HG02759 (cell line): ENCODE measurements around the gene CLMN.

Experiments used
- ATAC-seq: cut with Tn5 transposase; IDR thresholded peaks from one replicate; pipeline ENCODE4 v1.9.1; 2021; ENCODE audit warnings: mild to moderate bottlenecking, moderate library complexity; ENCODE audit not compliant: unreplicated experiment

The CLMN gene

DNA sequence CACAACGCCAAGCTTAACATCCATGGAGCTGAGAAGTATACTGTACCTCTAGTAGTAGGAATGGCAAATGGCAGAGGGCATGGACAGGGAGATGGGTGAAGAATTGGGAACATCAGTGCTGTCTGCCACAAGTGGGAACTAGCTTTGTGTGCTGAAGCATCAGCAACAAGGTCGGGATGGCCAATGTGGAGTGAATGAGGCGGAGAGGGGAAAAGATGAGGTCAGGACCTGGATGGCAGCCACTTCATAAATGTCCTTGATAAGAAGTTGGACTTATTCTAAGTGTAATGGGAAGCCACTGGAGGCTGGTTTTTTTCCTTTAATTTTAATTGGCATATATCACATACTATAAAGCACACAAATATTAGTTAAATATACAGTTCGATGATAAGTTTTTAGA, 21.9 kb upstream of the CLMN start:
- no peak for ATAC-seq

DNA sequence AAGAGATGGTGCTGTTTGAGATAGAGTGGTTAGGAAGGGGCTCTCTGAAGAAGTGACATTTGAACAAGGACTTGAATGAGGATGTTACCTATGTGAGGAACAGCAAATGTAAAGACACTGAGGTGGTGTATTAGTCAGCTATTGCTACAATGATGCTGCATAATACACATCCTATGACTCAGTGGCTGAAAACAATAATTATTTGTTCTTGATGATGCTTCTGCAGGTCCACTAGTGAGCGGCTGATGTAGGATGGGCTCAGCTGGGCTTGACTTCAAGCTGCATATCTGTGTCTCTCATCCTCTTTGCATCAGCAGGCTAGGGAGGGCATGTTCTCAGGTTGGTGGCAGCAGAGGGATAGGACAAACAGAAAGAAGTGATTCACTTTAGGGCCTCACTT, 21.4 kb upstream of the CLMN start:
- no peak for ATAC-seq

DNA sequence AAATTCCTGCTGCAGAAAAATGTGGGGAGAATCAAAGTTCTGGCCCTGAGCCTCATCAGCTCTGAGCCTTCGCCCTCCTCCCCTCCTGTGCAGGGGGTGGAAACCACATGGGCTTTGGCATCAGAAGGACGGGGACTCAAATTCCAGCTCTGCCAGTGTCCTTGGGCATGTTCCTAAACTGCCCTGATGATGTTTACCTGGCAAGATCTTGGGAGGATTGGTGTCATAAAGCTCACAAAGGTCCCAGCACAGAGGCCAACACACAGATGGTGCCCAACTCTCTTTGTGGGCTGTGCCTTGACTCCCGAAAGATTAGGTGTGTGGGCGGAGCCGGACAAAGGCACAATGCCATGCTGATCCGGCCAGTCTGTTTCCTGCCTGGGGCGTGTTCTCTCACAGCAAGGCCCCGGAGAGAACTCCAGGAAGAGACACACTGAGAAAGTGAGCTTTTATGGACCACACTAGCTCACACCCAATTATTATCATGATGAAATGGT, 20.5 kb upstream of the CLMN start:
- ATAC-seq, result no peak

DNA sequence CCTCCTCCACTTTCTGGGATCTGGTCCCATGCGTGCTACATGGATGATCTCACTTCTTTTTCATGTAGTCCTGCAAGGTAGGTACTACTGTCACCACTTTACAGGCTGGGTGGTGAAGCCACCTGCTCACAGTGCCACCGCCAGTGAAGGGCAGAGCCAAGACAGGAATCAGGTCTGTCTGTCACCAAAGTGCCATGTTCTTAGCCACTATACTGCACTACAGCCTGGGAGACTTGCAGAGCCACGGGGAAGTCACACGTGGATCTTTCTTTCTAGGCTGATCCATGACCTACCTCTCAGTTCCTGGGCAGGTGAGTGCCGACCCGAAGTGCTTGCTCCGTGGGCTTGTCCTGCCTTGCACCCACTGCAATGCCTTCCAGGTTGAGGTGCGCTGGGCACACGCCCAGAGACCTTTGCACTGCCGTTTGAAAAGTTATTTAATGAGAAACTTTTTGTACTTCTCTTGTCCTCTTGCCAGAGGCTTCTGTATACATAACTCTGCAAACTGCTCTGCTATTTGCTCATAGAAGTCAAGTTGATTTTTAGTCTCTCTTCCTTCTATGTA, 19.7 kb upstream of the CLMN start:
- no peak for ATAC-seq

DNA sequence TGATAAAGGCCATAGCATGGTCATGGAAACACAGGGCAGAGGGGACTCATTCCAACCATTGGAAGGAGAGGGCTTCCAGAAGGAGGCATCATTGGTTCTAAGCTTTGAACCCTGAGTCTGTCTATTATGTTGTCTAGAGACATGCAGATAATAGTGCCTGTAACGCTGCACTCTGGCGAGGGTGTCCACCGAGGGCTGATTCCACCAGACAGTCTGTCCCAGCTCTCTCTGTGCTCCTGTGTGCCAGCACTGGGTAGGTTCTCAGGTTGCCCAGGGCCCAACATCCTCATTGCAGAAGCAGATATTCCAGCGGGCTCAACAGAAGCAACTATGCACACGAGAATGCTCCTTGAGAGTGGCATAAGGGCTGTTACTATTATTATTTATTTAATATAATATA, 18.7 kb upstream of the CLMN start:
- no peak for ATAC-seq

DNA sequence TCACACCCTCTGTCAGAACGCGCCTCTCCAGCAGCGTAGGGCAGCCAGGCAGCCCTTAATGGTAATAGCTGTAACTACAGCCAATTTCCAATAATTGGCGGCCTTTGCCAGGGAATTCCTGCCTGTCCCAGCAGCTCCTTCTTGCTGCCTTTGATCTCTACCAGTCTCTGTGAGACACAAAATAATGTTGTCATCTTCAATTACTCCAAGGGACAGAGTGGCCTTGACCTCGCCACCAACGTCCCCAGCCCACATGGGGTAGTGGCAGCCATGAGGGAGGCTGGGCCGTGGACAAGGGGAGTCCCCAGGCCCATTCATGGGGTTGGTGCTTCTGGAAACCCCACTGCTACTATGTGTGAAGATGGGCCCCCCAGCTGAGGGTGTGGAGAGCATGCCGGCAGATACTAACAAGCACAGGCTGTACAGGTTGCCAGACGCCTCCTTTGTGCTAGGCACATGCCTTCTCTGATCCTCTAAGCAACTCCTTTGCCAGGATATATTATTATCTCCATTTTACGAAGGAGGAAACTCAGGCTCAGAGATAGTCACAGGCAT, 17.4 kb upstream of the CLMN start:
- ATAC-seq, result no peak

DNA sequence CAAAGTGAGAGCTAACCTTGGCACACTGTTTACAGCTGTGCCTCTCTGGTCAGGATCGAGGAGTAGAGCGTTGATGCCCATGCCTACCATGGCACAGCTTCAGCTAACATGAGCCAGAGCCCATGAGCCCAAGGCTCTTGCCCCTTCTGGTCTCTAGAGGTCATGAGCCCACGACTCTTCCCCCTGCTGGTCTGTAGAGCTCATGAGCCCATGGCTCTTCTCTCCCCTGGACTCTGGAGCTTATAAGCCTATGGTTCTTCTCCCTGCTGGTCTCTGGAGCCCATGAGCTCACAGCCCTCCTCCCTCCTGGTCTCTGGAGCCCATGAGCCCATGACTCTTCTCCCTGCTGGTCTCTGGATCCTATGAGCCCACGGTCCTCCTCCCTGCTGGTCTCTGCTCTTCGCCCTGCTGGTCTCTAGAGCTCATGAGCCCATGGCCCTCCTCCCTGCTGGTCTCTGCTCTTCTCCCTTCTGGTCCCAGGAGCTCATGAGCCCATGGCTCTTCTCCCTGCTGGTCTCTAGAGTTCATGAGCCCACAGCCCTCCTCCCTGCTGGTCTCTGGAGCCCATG, 16.6 kb upstream of the CLMN start:
- no peak for ATAC-seq

DNA sequence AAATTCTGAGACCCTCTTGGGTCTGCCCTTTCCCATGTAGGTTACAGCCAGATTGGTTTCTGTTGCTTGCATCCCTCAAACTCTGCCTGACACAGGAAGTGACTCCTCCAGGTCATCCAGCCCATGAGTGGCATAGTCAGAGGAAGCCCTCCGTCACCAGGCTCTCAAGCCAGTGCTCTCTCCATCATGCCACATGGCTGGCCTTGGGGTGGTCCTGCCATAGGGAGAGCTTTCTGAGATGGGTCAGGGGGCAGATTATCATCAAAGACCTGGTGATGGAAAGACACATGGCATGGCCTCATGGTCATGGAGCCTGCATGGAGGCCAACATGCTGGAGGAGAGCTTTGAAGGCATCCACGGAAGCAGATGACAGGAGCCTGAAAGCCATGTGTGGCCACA, 15.4 kb upstream of the CLMN start:
- no peak for ATAC-seq

DNA sequence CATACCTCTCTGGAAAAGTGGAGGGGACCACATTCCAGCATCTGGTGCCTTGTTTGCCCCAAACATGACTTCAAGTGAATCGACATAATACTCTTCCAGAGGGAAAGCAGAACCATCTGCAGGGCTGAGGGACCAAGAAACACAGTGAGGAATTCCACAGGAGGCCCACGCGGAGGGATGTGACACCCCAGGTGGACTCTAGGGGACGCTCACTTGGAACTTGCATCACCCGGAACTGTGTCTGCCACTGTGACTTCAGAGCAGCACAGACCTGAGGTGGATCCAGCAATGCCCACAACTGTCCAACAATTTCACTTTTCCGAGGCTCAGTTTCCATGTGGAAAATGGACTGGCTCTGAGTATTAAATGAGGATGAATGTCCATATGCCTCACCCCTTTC, 14.3 kb upstream of the CLMN start:
- ATAC-seq, result no peak

DNA sequence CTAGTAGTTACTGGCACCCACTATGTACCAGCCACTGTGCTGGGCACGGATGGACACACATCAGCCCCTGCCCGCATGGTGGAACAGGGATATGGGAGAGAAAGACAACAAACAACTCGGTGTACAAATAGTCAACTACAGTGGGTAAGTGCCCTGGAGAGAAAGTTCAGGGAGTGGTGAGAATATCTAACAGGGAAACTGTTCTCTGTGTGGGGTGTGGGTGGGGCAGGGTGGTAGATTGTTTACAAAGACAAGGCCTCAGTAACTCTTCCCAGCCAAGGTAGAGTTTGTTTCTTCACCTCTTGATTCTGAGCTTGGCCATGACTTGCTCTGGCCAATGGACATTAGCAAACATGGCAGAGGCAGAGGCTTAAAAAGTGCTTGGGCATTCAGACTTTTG, 12.9 kb upstream of the CLMN start:
- no peak for ATAC-seq

DNA sequence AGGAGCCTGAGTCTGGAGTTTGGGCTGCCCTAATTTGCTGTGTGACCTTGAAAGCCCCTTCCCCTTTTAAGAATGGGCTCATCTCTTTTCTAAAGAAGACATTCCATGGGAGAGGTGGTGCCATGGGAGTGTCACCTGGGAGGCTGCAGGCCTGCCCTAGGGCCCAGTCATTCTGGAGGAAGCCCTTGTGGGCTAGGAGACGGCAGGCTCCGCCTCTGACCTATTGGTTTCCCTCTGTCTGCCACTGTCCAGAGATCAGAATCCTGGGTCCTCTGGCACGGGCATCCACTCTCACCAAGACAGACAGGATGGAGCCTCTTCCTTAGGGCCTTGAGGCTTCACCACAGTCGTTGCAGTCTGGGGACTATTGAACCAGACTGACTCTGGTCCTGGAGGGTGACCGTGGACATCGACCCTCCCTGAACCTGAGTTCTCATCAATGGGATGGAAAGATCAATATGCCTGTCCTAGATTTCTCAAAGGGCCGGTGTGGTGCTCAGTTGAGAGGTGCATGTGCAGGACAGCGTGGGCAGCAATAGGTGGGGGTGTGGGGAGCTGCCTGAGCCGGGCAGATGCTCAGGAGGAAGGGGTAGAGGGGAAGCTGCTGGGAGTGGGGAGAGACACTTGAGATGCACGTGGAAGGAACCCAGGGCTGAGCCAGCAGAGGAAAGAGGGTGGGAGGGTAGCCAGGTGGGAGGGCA, 12.2 kb upstream of the CLMN start:
- ATAC-seq, result no peak

DNA sequence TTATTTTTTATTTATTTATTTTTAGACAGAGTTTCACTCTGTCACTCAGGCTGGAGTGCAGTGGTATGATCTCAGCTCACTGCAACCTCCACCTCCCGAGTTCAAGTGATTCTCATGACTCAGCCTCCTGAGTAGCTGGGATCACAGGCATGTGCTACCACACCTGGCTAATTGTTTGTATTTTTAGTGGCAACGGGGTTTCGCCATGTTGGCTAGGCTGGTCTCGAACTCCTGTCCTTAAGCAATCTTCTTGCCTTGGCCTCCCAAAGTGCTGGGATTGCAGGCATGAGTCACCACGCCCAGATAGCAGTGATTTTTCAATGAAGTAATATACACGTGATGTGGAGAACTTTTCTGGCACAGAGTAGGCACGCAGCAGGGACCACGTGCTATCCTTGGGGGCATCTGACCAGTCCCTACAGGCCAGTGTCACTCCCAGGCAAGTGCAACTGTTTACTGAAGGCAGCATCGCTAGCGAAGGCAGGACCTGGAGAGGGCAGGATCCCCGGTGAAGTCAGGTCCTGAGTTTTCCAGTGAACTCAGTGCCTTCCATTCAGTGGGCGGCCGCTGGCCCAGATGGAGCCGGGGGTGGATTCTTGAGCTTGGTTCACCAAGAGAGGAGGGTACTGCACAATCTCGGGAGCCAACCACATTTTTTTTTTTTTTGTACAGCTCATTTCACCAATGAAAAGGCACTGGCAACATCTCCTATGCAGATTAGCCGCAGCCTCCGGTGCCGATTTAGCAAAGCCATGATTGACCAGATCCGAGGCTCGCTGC, 11.1 kb upstream of the CLMN start:
- ATAC-seq, result no peak

DNA sequence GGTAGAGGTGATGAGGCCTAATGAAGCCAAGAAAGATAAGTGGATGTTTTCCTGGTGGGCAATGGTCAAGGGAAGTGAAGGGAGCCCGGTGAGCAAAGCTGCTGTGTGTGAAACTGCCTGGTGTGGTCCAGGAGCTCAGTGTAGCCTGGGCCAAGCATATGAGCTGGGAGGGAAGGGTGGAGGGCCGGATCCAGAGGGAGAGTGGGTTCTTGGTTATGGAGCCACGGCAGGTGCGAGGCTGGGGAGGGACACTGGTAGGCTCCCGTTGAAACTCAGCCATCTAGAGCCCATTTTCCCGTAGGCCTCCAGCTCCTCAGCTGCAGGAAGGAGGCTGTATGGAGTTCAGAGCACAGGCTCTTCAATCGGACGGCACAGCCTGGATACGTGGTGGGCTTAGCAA, 10.2 kb upstream of the CLMN start:
- ATAC-seq, result no peak

DNA sequence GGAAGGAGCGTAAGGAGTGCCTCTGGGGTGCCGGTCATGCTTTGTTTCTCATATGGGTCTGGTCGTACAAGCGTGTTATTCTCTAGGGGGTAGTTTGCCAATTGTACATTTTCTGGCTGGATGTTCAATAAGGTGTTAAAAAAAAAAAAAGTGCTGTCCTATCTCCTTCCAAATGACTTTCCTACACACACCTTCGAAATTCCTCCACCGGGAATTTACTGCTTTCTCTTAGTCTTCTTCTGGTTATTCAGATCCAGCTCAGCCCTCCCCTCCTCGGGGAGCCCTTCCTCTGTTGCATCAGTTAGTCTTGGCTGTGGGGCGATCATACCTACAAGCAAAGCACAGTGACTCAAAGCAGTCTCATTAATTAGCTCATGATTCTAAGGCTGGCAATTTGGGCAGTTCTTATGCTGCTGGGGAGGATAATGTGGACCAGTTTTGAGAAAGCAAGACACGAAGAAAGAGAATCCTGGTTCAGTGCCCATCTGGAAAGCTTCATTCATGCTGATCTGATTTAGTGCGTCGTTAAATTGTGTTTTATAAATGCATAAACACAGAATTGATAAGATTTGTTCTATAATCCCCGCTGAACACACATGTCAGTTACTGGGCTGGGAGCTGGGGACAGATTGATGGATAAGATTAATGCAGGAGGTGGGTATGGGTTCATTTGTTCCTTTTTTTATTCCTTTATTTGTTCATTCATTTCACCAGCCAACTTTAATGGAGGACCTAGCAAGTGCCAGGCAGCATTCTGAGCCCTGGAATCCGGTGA, 9.2 kb upstream of the CLMN start:
- no peak for ATAC-seq

DNA sequence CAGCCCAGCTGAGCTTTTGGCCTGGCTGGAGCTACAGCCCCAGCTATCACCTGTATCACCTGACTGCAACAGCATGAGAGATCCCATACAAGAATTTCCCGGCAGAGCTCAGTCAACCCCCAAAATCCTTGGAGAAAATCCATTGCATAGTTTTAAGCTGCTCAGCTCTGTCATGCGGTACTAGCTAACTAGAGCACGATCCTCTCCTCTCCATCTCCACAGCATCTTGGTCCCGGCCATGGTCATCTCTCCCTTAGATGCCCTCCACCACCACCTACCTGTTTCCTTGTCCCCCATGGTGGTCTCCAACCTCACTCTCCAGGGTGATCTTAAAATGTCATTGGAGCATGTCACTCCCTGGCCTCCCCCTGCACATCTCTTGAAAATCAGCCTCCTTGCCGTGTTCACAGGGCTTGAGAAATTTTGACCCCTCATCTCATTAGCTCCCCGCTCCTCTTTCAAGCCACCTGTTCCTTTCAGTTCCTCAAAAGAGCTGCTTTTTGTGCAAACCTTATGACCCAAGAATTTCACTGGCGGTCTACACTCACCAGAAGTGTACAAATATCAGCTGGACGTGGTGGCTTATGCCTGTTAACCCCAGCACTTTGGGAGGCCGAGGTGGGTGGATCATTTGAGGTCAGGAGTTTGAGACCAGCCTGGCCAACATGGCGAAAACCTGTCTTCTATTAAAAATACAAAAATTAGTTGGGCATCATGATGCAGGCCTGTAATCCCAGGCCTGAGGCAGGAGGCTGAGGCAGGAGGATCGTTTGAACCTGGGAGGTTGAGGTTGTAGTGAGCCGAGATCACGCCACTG, 8.1 kb upstream of the CLMN start:
- peak; percentile 96 for ATAC-seq

DNA sequence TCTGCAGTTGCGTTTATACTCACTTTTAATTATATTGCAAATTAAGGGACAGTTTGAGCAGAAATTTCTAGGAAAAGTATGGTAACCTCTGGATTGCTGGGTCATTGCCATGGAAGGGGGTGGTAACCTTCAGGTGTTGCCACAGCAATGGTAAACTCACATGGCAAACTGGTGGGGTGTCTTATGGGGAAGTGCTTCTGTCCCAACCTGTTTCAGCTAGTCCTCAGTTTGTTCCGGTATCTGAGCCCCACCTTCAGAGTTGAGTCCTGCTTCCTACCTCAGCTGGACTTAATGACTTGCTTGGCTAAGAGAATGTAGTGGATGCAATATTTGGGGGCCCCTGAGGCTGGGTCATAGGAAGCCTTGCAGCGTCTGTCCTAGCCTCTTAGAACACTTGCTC, 7.3 kb upstream of the CLMN start:
- no peak for ATAC-seq

DNA sequence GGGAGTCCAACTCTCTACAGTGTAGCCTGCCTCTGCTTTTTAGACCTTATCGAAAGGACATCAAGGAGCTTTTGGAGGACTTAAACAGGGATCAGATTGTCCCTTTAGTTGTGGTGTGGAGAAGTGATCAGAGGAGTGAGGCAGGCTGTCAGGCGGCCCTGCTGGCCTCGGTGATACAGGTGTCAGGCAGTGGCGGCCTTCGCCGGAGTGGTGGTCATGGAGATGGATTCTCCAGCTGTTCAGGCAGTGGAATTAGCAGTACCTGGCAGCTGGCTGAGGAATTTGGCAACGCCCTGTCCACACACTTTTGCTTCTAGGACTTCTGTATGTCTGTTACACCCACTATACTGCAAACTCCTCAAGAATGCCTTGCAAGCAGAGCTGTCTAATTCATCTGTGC, 4.2 kb upstream of the CLMN start:
- no peak for ATAC-seq

DNA sequence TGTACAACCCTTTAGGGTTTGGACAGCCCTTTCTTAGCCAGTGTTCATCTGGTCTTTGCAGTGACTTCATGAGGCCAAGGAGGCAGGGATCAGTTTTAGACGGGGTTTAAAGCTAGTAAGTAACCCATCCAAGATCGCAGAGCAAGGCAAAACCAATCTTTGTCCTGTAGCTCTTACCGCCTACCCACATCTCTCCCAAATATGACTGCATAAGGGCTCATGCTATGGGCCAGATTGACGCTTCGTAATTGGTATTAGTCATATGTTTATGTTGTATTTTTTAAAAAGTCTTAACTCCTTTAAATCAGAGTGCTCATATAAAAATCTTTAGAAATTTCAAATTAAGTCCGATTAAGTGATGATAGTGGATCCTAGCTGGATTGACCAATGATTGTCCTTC, 3.7 kb upstream of the CLMN start:
- ATAC-seq, result no peak

DNA sequence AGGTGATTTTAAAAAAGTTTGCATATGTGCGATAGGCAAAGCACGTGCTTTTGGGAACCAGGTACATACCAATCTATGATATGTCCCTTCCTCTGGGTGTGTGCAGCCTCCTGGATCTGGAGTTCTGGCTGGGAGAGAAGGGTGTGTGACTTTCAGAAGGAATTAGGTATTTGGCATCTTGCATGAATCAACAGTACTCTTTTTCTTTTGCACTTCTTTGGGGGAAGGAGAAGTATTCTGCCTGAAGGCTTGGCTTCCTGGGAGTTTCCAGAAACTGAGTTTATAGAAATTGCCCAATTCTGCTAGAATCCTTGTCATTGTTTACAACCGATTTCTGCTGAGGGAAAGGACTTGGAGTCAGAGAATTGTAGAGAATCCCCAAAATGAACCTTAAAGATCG, 2.9 kb upstream of the CLMN start:
- no peak for ATAC-seq
